Right lobe of liver (tissue), 4 donors: ENCODE data around the gene CAPNS2.

ENCODE experiments used
- CTCF ChIP-seq, 4 donors: fragments of 200-600 bp in 3 of 4; fragments of 450-650 bp in 1 of 4; IDR thresholded peaks; one replicate each; pipeline versions ENCODE4 v1.5.1 to v1.8.0; 2016 to 2022; ENCODE audit warnings: antibody characterized with exemption in 4 of 4, mild to moderate bottlenecking in 2 of 4
- POLR2A ChIP-seq: fragments of 450-650 bp; IDR thresholded peaks from one replicate; pipeline ENCODE4 v1.6.1; 2017; ENCODE audit warnings: antibody characterized with exemption, mild to moderate bottlenecking
- donor health status: DM: no; HTN: no; CAD: no.
- donor health status: DM: no; HTN: no; CAD: no.
- donor health status: DM: no; HTN: yes; CAD: no.

GRCh38 chr16:55527885-55528284 is 38.6 kb upstream of the CAPNS2 start:
- TF ChIP-seq CTCF (IDR thresholded peaks at IDR 0.05) (no peak), POLR2A (no peak)
